CD14-positive monocyte (primary cell): ENCODE results near the gene WWOX. TPM values are rescaled to one million over a fixed set of nuclear protein-coding genes. Genes with fewer than 3 reads are reported as not detected.

ENCODE experiments used
- DNase-seq, 3 donors: peaks; one replicate each; pipeline ENCODE4 v3.0.0-alpha.2; 2011 to 2022
- H2AFZ ChIP-seq: 2 replicates; pipeline ENCODE4 v1.6.0; 2012; ENCODE audit warnings: mild to moderate bottlenecking, low read depth, low read length, inconsistent platforms; ENCODE audit not compliant: insufficient read depth, poor library complexity, severe bottlenecking
- H3K27ac ChIP-seq, 2 donors: 1 replicate in 1 of 2; 2 replicates in 1 of 2; pipeline ENCODE4 v1.5.1; 2012 to 2013; ENCODE audit warnings: low read length in 2 of 2, control low read depth in 1 of 2, inconsistent platforms in 1 of 2, low read depth in 1 of 2, mild to moderate bottlenecking in 1 of 2
- H3K27me3 ChIP-seq, 2 donors: one replicate each; pipeline versions ENCODE4 v1.6.0 to v1.6.1; 2011 to 2013; ENCODE audit warnings: low read length in 2 of 2; ENCODE audit not compliant: control insufficient read depth in 2 of 2, insufficient read depth in 2 of 2
- H3K36me3 ChIP-seq, 2 donors: replicated peaks in 1 of 2; 1 replicate in 1 of 2; 2 replicates in 1 of 2; pipeline versions ENCODE4 v1.5.1 to v1.6.1; 2012 to 2013; ENCODE audit warnings: low read length in 2 of 2, control low read depth in 1 of 2, inconsistent platforms in 1 of 2, mild to moderate bottlenecking in 1 of 2; ENCODE audit not compliant: insufficient read depth in 2 of 2, control insufficient read depth in 1 of 2
- H3K4me1 ChIP-seq, 2 donors: 1 replicate in 1 of 2; 2 replicates in 1 of 2; pipeline versions ENCODE4 v1.5.1 to v1.6.1; 2012 to 2013; ENCODE audit warnings: low read length in 2 of 2, control low read depth in 1 of 2, inconsistent platforms in 1 of 2, mild to moderate bottlenecking in 1 of 2, moderate library complexity in 1 of 2; ENCODE audit not compliant: insufficient read depth in 2 of 2, control insufficient read depth in 1 of 2
- H3K4me2 ChIP-seq: replicated peaks from 2 replicates; pipeline ENCODE3; 2012; ENCODE audit warnings: low read length, moderate library complexity, mild to moderate bottlenecking; ENCODE audit not compliant: poor library complexity, severe bottlenecking; ENCODE audit errors: extremely low read depth
- H3K4me3 ChIP-seq, 3 experiments: fragments of 200-600 bp in 1 of 3; sonication (generic) in 1 of 3; replicated peaks in 1 of 3; 1 replicate in 2 of 3; 2 replicates in 1 of 3; pipeline ENCODE4 v1.5.1; 2011 to 2013; ENCODE audit warnings: low read length in 3 of 3, mild to moderate bottlenecking in 3 of 3, control low read depth in 2 of 3, low read depth in 2 of 3, inconsistent platforms in 1 of 3, moderate library complexity in 1 of 3
- H3K79me2 ChIP-seq: 2 replicates; pipeline ENCODE4 v1.6.0; 2012; ENCODE audit warnings: mild to moderate bottlenecking, control low read depth, inconsistent platforms, low read length, moderate library complexity; ENCODE audit not compliant: insufficient read depth
- H3K9ac ChIP-seq: 2 replicates; pipeline ENCODE4 v1.6.0; 2017; ENCODE audit warnings: low read length, mild to moderate bottlenecking; ENCODE audit not compliant: insufficient read depth, poor library complexity, severe bottlenecking
- H3K9me3 ChIP-seq, 2 donors: replicated peaks in 1 of 2; 1 replicate in 1 of 2; 2 replicates in 1 of 2; pipeline versions ENCODE4 v1.5.1 to v1.6.1; 2012 to 2013; ENCODE audit warnings: low read length in 2 of 2, control low read depth in 1 of 2; ENCODE audit not compliant: control insufficient read depth in 1 of 2, insufficient read depth in 1 of 2
- H4K20me1 ChIP-seq: 2 replicates; pipeline ENCODE4 v1.6.0; 2012; ENCODE audit warnings: mild to moderate bottlenecking, low read length, control low read depth, moderate library complexity; ENCODE audit not compliant: insufficient read depth
- H3K27ac Mint-ChIP-seq, 7 donors: one replicate each; pipeline ENCODE4 v1.8.0; 2020; ENCODE audit warnings: mild to moderate bottlenecking in 7 of 7, mixed read lengths in 7 of 7, moderate library complexity in 6 of 7, inconsistent platforms in 2 of 7
- H3K27me3 Mint-ChIP-seq, 3 donors: one replicate each; pipeline ENCODE4 v1.8.0; 2021 to 2022; ENCODE audit warnings: low read depth in 3 of 3, mild to moderate bottlenecking in 3 of 3, mixed read lengths in 3 of 3, moderate library complexity in 3 of 3, inconsistent platforms in 1 of 3
- H3K36me3 Mint-ChIP-seq, 2 donors: one replicate each; pipeline ENCODE4 v1.8.0; 2020; ENCODE audit warnings: mixed read lengths in 2 of 2, inconsistent platforms in 1 of 2, mild to moderate bottlenecking in 1 of 2
- H3K4me1 Mint-ChIP-seq: one replicate; pipeline ENCODE4 v1.8.0; 2020; ENCODE audit warnings: mild to moderate bottlenecking, mixed read lengths
- H3K4me3 Mint-ChIP-seq, 2 donors: one replicate each; pipeline ENCODE4 v1.8.0; 2020; ENCODE audit warnings: mild to moderate bottlenecking in 2 of 2, mixed read lengths in 2 of 2, moderate library complexity in 1 of 2
- H3K9me3 Mint-ChIP-seq, 7 donors: one replicate each; pipeline ENCODE4 v1.8.0; 2020 to 2022; ENCODE audit warnings: mixed read lengths in 7 of 7, mild to moderate bottlenecking in 6 of 7, moderate library complexity in 6 of 7, inconsistent platforms in 2 of 7
- CTCF ChIP-seq: fragments of 200-600 bp; IDR thresholded peaks from one replicate; pipeline ENCODE4 v1.8.0; 2022; ENCODE audit warnings: antibody characterized with exemption, mild to moderate bottlenecking
- WGBS: methylation state at CpG from one replicate; pipeline ENCODE4 v1.1.5; 2013; ENCODE audit warnings: missing lambda C conversion rate; ENCODE audit not compliant: insufficient coverage; 5-methylcytosine and 5-hydroxymethylcytosine counted together
- intact Hi-C, 2 donors: fragments of 100-400 bp; cut with micrococcal nuclease; formaldehyde crosslinking; loops; one replicate each; pipeline versions ENCODE4 v1.15.0 to v1.15.1; 2023
- polyA plus RNA-seq, 3 donors: library from polyadenylated mRNA; depleted of rRNA in 1 of 3; unstranded in 2 of 3; stranded (reverse) in 1 of 3; fragments of 300-500 nt in 2 of 3; fragments of >200 nt in 1 of 3; fragmentation: Illumina TruSeq in 2 of 3; gene quantifications; 1 replicate in 2 of 3; 2 replicates in 1 of 3; pipeline ENCODE4 v1.2.3, GENCODE V29; 2012 to 2021

The WWOX gene
- polyA plus RNA-seq, 3 donors = 4.0 to 7.0 (median 6.3) TPM

- Histone ChIP-seq H3K36me3 (no peaks in the 10 kb centered on the region), H3K4me3 (no peak overlapping the region), H3K4me2 (no peak overlapping the region), H3K27ac (no peak overlapping the region), H4K20me1 (no peaks in the 10 kb centered on the region), H3K79me2 (no peaks in the 10 kb centered on the region), H3K9ac (no peak overlapping the region), H3K4me1 (no peaks in the 10 kb centered on the region), H3K9me3 (no peaks in the 10 kb centered on the region), H2AFZ (no peak overlapping the region), H3K27me3 (no peaks in the 10 kb centered on the region)
- TF ChIP-seq CTCF = no peak
- no peaks in the 10 kb centered on the region for H3K4me1 Mint-ChIP-seq
- 92% methylated on average over 4 of the region's 8 CpGs for WGBS
- H3K4me3 Mint-ChIP-seq = no peak overlapping the region
- no peak overlapping the region for H3K27ac Mint-ChIP-seq
- H3K36me3 Mint-ChIP-seq = no peaks in the 10 kb centered on the region
- no peak for DNase-seq
- intact Hi-C loops = no loop called here
- H3K9me3 Mint-ChIP-seq = peaks cover 0 to 5% (median 0%) of the 10 kb centered on the region in 7 donors
- peaks cover 0 to 2% (median 1%) of the 10 kb centered on the region in 3 donors for H3K27me3 Mint-ChIP-seq
These were observed 651.2 kb downstream of the WWOX start for GRCh38 chr16:78750611-78751010.

- H3K4me2 ChIP-seq = no peak overlapping the region
- no peak overlapping the region for H3K27ac ChIP-seq
- H3K36me3 ChIP-seq = no peaks in the 10 kb centered on the region
- Mint-ChIP-seq H3K4me3 (no peak overlapping the region), H3K27me3 (peaks cover 0 to 2% (median 1%) of the 10 kb centered on the region in 3 donors), H3K27ac (no peak overlapping the region), H3K4me1 (no peaks in the 10 kb centered on the region), H3K36me3 (no peaks in the 10 kb centered on the region), H3K9me3 (peaks cover 0 to 5% (median 0%) of the 10 kb centered on the region in 7 donors)
- H3K27me3 ChIP-seq = no peaks in the 10 kb centered on the region
- no peaks in the 10 kb centered on the region for H3K79me2 ChIP-seq
- no peaks in the 10 kb centered on the region for H3K4me1 ChIP-seq
- H2AFZ ChIP-seq = no peak overlapping the region
- TF ChIP-seq CTCF = no peak
- H3K4me3 ChIP-seq = no peak overlapping the region
- WGBS = 17% methylated on average over 1 of the region's 3 CpGs
- no peak for DNase-seq
- H3K9me3 ChIP-seq = no peaks in the 10 kb centered on the region
- intact Hi-C loops = no loop called here
- no peaks in the 10 kb centered on the region for H4K20me1 ChIP-seq
- no peak overlapping the region for H3K9ac ChIP-seq
These were observed 652.1 kb downstream of the WWOX start for GRCh38 chr16:78751601-78752000.
